Adrenal gland (tissue), 5 donors: Measurements from ENCODE around the gene PRSS22.

Experiments used
- POLR2A ChIP-seq, 2 donors: fragments of 450-650 bp; IDR thresholded peaks; one replicate each; pipeline ENCODE4 v1.6.1; 2017; ENCODE audit warnings: antibody characterized with exemption in 2 of 2, mild to moderate bottlenecking in 2 of 2, moderate library complexity in 1 of 2
- TF ChIP-seq, protein P1 (sequence below), 6 experiments: fragments of 450-650 bp in 4 of 6; fragments of 200-600 bp in 2 of 6; sonication (generic) in 1 of 6; IDR thresholded peaks; 1 replicate in 5 of 6; 2 replicates in 1 of 6; pipeline versions ENCODE4 v1.5.1 to v1.8.0; 2016 to 2021; ENCODE audit warnings: antibody characterized with exemption in 6 of 6, mild to moderate bottlenecking in 2 of 6, moderate library complexity in 1 of 6
- donor health status: DM: no; HTN: no; CAD: no.

- TF ChIP-seq, protein P1, sequence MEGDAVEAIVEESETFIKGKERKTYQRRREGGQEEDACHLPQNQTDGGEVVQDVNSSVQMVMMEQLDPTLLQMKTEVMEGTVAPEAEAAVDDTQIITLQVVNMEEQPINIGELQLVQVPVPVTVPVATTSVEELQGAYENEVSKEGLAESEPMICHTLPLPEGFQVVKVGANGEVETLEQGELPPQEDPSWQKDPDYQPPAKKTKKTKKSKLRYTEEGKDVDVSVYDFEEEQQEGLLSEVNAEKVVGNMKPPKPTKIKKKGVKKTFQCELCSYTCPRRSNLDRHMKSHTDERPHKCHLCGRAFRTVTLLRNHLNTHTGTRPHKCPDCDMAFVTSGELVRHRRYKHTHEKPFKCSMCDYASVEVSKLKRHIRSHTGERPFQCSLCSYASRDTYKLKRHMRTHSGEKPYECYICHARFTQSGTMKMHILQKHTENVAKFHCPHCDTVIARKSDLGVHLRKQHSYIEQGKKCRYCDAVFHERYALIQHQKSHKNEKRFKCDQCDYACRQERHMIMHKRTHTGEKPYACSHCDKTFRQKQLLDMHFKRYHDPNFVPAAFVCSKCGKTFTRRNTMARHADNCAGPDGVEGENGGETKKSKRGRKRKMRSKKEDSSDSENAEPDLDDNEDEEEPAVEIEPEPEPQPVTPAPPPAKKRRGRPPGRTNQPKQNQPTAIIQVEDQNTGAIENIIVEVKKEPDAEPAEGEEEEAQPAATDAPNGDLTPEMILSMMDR (IDR thresholded peaks at IDR 0.05), result no peak
- TF ChIP-seq POLR2A (IDR thresholded peaks at IDR 0.05), result no peak
These were observed 44.6 kb upstream of the PRSS22 start for GRCh38 chr16:2902337-2903130.
